HepG2 (cell line): ENCODE results near the gene MILR1. TPM values are rescaled to one million over a fixed set of nuclear protein-coding genes. Genes with fewer than 3 reads are reported as not detected.
A peak's percentile ranks its signal among the peaks of the same experiment; 100 is the strongest.

ENCODE experiments used
- AKAP8 ChIP-seq: sonication (generic); formaldehyde crosslinking; IDR thresholded peaks from 2 replicates; pipeline ENCODE4 v1.5.1; 2020; ENCODE audit warnings: mild to moderate bottlenecking, missing genetic modification reagents
- ARID3A ChIP-seq: IDR thresholded peaks from 2 replicates; pipeline ENCODE4 v1.6.1; 2012; ENCODE audit warnings: low read depth, low read length, improper control_type of control experiment
- ARID4A ChIP-seq: sonication (generic); formaldehyde crosslinking; IDR thresholded peaks from 2 replicates; pipeline ENCODE4 v1.5.0; 2020; ENCODE audit warnings: mild to moderate bottlenecking, missing genetic modification reagents, borderline replicate concordance
- CBFB ChIP-seq: sonication (generic); formaldehyde crosslinking; IDR thresholded peaks from 2 replicates; pipeline ENCODE4 v1.4.0; 2020; ENCODE audit warnings: missing genetic modification reagents
- DPF2 ChIP-seq: sonication (generic); formaldehyde crosslinking; IDR thresholded peaks from 2 replicates; pipeline ENCODE4 v1.4.0; 2020; ENCODE audit warnings: mild to moderate bottlenecking, low read depth, missing genetic modification reagents, borderline replicate concordance
- HIC2 ChIP-seq: sonication (generic); formaldehyde crosslinking; IDR thresholded peaks from 2 replicates; pipeline ENCODE4 v1.9.0; 2022; ENCODE audit warnings: low read depth, missing genetic modification reagents
- NONO ChIP-seq, 2 experiments: fragments of 450-650 bp in 1 of 2; sonication (generic) in 1 of 2; formaldehyde crosslinking in 1 of 2; IDR thresholded peaks in 1 of 2; conservative IDR thresholded peaks in 1 of 2; 2 replicates each; pipeline versions ENCODE4 v1.6.1 to v1.8.0; 2017 to 2022; ENCODE audit warnings: mild to moderate bottlenecking in 1 of 2, missing genetic modification reagents in 1 of 2, moderate library complexity in 1 of 2
- PTBP1 ChIP-seq: fragments of 200-400 bp; formaldehyde crosslinking; IDR thresholded peaks from 2 replicates; pipeline ENCODE4 v1.6.1; 2018; ENCODE audit warnings: low read length, low read depth; ENCODE audit not compliant: poor library complexity, severe bottlenecking
- SNAPC5 ChIP-seq: sonication (generic); formaldehyde crosslinking; IDR thresholded peaks from 2 replicates; pipeline ENCODE4 v1.8.1; 2023; ENCODE audit warnings: mild to moderate bottlenecking, missing genetic modification reagents, borderline replicate concordance
- TAF1 ChIP-seq: sonication (generic); formaldehyde crosslinking; IDR thresholded peaks from 2 replicates; pipeline ENCODE4 v1.4.0; 2020; ENCODE audit warnings: missing genetic modification reagents
- ZNF280B ChIP-seq: sonication (generic); formaldehyde crosslinking; IDR thresholded peaks from 2 replicates; pipeline ENCODE4 v1.5.0; 2020; ENCODE audit warnings: missing genetic modification reagents, mild to moderate bottlenecking, borderline replicate concordance
- ZNF543 ChIP-seq: sonication (generic); formaldehyde crosslinking; IDR thresholded peaks from 2 replicates; pipeline ENCODE4 v1.4.0; 2020; ENCODE audit warnings: mild to moderate bottlenecking, missing genetic modification reagents
- ZNF710 ChIP-seq: sonication (generic); formaldehyde crosslinking; IDR thresholded peaks from 2 replicates; pipeline ENCODE4 v1.5.0; 2020; ENCODE audit warnings: mild to moderate bottlenecking, missing genetic modification reagents, borderline replicate concordance
- polyA plus RNA-seq, 8 experiments: library from polyadenylated mRNA; depleted of rRNA in 3 of 8; stranded (reverse) in 7 of 8; unstranded in 1 of 8; fragments of >200 nt; fragmentation: Illumina TruSeq in 4 of 8; extraction: Trizol in 4 of 8; gene quantifications; 2 replicates each; pipeline versions ENCODE4 v1.2.1 to v1.2.3, GENCODE V29; 2011 to 2016; ENCODE audit warnings: low read depth in 4 of 8, missing spikeins in 1 of 8, mixed read lengths in 1 of 8; ENCODE audit not compliant: insufficient read depth in 1 of 8
- total RNA-seq, 5 experiments: library from RNA; depleted of rRNA; stranded (reverse); fragments of >200 nt; fragmentation: Illumina TruSeq; extraction: Trizol; gene quantifications; 2 replicates each; pipeline ENCODE4 v1.2.3, GENCODE V29; 2016; ENCODE audit warnings: low read depth in 1 of 5

Gene MILR1
- total and polyA plus RNA-seq, 2 of the 13 experiments (the other 11 are each of a cell fraction or from before 2014, with no cell fraction given), result 0.27 to 1.7 TPM

GRCh38 chr17:64406321-64407200 is 42.4 kb upstream of the MILR1 start (continued):
- TF ChIP-seq ZNF710 (CRISPR knock-in tag) (peak; percentile 71; the same call in 1 of the 2 replicates), AKAP8 (CRISPR knock-in tag) (peak; percentile 50; the same call in 1 of the 2 replicates), SNAPC5 (CRISPR knock-in tag) (peak; percentile 7; the same call in 1 of the 2 replicates), ZNF280B (0 out of 2 replicates have a peak, but pooled peaks have one; percentile 28), ARID3A (no peak), NONO (IDR thresholded peaks at IDR 0.05) (no peak), NONO (CRISPR knock-in tag; conservative IDR thresholded peaks at IDR 0.05) (peak; percentile 75; the same call in 1 of the 2 replicates), TAF1 (peak; percentile 7; the same call in 1 of the 2 replicates), CBFB (CRISPR knock-in tag) (peak; percentile 40; the same call in 1 of the 2 replicates), HIC2 (CRISPR knock-in tag) (peak; percentile 61), PTBP1 (no peak), ARID4A (peak; percentile 62; the same call in 1 of the 2 replicates), ZNF543 (CRISPR knock-in tag) (peak; percentile 24; the same call in 1 of the 2 replicates), DPF2 (CRISPR knock-in tag) (peak; percentile 79)
